HAP-1 (cell line): ENCODE data around the gene DPP10.

Experiments used
- DNase-seq, 2 experiments: peaks; one replicate each; pipeline ENCODE4 v3.0.0-alpha.2; 2016 to 2020; ENCODE audit warnings: low spot score in 2 of 2
- H3K27me3 ChIP-seq: fragments of 250-450 bp; sonication (Bioruptor Pico); 2 replicates; pipeline ENCODE4 v1.5.1; 2020; ENCODE audit warnings: low read depth, mild to moderate bottlenecking, moderate library complexity
- H3K36me3 ChIP-seq: fragments of 250-450 bp; sonication (Bioruptor Pico); replicated peaks from 2 replicates; pipeline ENCODE4 v1.5.1; 2020; ENCODE audit warnings: mild to moderate bottlenecking
- H3K4me1 ChIP-seq: fragments of 250-450 bp; sonication (Bioruptor Pico); 2 replicates; pipeline ENCODE4 v1.5.1; 2020; ENCODE audit warnings: mild to moderate bottlenecking
- H3K4me3 ChIP-seq: fragments of 250-450 bp; sonication (Bioruptor Pico); 2 replicates; pipeline ENCODE4 v1.5.1; 2020; ENCODE audit warnings: mild to moderate bottlenecking, moderate library complexity
- H3K9me3 ChIP-seq: fragments of 250-450 bp; sonication (Bioruptor Pico); 2 replicates; pipeline ENCODE4 v1.5.1; 2020; ENCODE audit warnings: mild to moderate bottlenecking, moderate library complexity
- in situ Hi-C: fragments of 300-500 bp; cut with MboI; formaldehyde crosslinking; loops from 3 replicates; pipeline ENCODE4 v1.14.3; 2020; ENCODE audit warnings: low sequenced_read_pairs, inconsistent platforms, mixed read lengths

DPP10 gene

GRCh38 chr2:115654362-115654761 is 1211.9 kb downstream of the DPP10 start:
- H3K36me3 ChIP-seq: no peaks in the 10 kb centered on the region
- H3K4me3 ChIP-seq: no peak overlapping the region
- DNase-seq: no peak
- in situ Hi-C loops: no loop called here
- H3K27me3 ChIP-seq: no peaks in the 10 kb centered on the region
- no peaks in the 10 kb centered on the region for H3K9me3 ChIP-seq
- no peaks in the 10 kb centered on the region for H3K4me1 ChIP-seq

GRCh38 chr2:115678129-115678528 is 1235.7 kb downstream of the DPP10 start:
- H3K36me3 ChIP-seq: no peaks in the 10 kb centered on the region; the same call in 1 of the 2 replicates
- in situ Hi-C loops: no loop called here

GRCh38 chr2:115684345-115684744 is 1241.9 kb downstream of the DPP10 start:
- Histone ChIP-seq H3K36me3 (no peaks in the 10 kb centered on the region), H3K4me3 (no peak overlapping the region), H3K27me3 (no peaks in the 10 kb centered on the region), H3K4me1 (peaks cover 2% of the 10 kb centered on the region; the same call in 1 of the 2 replicates), H3K9me3 (no peaks in the 10 kb centered on the region)
- DNase-seq: no peak
- in situ Hi-C loops: no loop called here

More at GRCh38 chr2:115678129-115678528, 1235.7 kb downstream of the DPP10 start:
- Histone ChIP-seq H3K9me3 (peaks cover 4% of the 10 kb centered on the region; the same call in 1 of the 2 replicates), H3K27me3 (no peaks in the 10 kb centered on the region), H3K4me3 (no peak overlapping the region), H3K4me1 (no peaks in the 10 kb centered on the region)
- DNase-seq: no peak

- no peak overlapping the region for H3K4me3 ChIP-seq
- H3K4me1 ChIP-seq: peaks cover 10% of the 10 kb centered on the region
- no peak for DNase-seq
- H3K9me3 ChIP-seq: no peaks in the 10 kb centered on the region
- no peaks in the 10 kb centered on the region for H3K36me3 ChIP-seq
- in situ Hi-C loops: no loop called here
- no peaks in the 10 kb centered on the region for H3K27me3 ChIP-seq
These were observed 1249.0 kb downstream of the DPP10 start for GRCh38 chr2:115691409-115691808.

GRCh38 chr2:115694651-115695050 is 1252.2 kb downstream of the DPP10 start:
- no peaks in the 10 kb centered on the region for H3K36me3 ChIP-seq
- no peaks in the 10 kb centered on the region for H3K27me3 ChIP-seq
- H3K4me3 ChIP-seq: no peak overlapping the region
- DNase-seq: peak; percentile 79 to 85
- in situ Hi-C loops: no loop called here
- peaks cover 10% of the 10 kb centered on the region for H3K4me1 ChIP-seq
- H3K9me3 ChIP-seq: no peaks in the 10 kb centered on the region

GRCh38 chr2:115733190-115733775 is 1290.8 kb downstream of the DPP10 start:
- in situ Hi-C loops: no loop called here
- H3K4me1 ChIP-seq: peaks cover 29% of the 10 kb centered on the region
- no peaks in the 10 kb centered on the region for H3K9me3 ChIP-seq
- no peaks in the 10 kb centered on the region for H3K27me3 ChIP-seq
- peak; percentile 75 to 98 for DNase-seq
- no peak overlapping the region for H3K4me3 ChIP-seq
- no peaks in the 10 kb centered on the region; the same call in 1 of the 2 replicates for H3K36me3 ChIP-seq

GRCh38 chr2:115738111-115738510 is 1295.7 kb downstream of the DPP10 start:
- H3K27me3 ChIP-seq: no peaks in the 10 kb centered on the region
- H3K9me3 ChIP-seq: no peaks in the 10 kb centered on the region
- H3K36me3 ChIP-seq: no peaks in the 10 kb centered on the region; the same call in 1 of the 2 replicates
- in situ Hi-C loops: no loop called here
- DNase-seq: no peak
- no peak overlapping the region for H3K4me3 ChIP-seq
- H3K4me1 ChIP-seq: peaks cover 12% of the 10 kb centered on the region

GRCh38 chr2:115739574-115739973 is 1297.1 kb downstream of the DPP10 start:
- DNase-seq: peak in 1 of 2 experiments; percentile 25
- Histone ChIP-seq H3K36me3 (no peaks in the 10 kb centered on the region; the same call in 1 of the 2 replicates), H3K4me3 (no peak overlapping the region), H3K4me1 (peaks cover 4% of the 10 kb centered on the region), H3K27me3 (no peaks in the 10 kb centered on the region), H3K9me3 (no peaks in the 10 kb centered on the region)
- in situ Hi-C loops: no loop called here

GRCh38 chr2:115746151-115746550 is 1303.7 kb downstream of the DPP10 start:
- DNase-seq: no peak
- H3K36me3 ChIP-seq: no peaks in the 10 kb centered on the region
- H3K27me3 ChIP-seq: no peaks in the 10 kb centered on the region
- H3K4me3 ChIP-seq: no peak overlapping the region
- no peaks in the 10 kb centered on the region; the same call in 1 of the 2 replicates for H3K4me1 ChIP-seq
- in situ Hi-C loops: no loop called here
- no peaks in the 10 kb centered on the region for H3K9me3 ChIP-seq

- DNase-seq: no peak
- in situ Hi-C loops: no loop called here
- no peaks in the 10 kb centered on the region for H3K4me1 ChIP-seq
- H3K4me3 ChIP-seq: no peak overlapping the region
- H3K36me3 ChIP-seq: no peaks in the 10 kb centered on the region
- no peaks in the 10 kb centered on the region for H3K9me3 ChIP-seq
- no peaks in the 10 kb centered on the region for H3K27me3 ChIP-seq
These were observed 1314.8 kb downstream of the DPP10 start for GRCh38 chr2:115757286-115757685.

- peak; percentile 27 to 62 for DNase-seq
- Histone ChIP-seq H3K27me3 (no peaks in the 10 kb centered on the region), H3K4me1 (peaks cover 10% of the 10 kb centered on the region), H3K4me3 (no peak overlapping the region), H3K36me3 (no peaks in the 10 kb centered on the region), H3K9me3 (no peaks in the 10 kb centered on the region)
- in situ Hi-C loops: no loop called here
These were observed 1321.2 kb downstream of the DPP10 start for GRCh38 chr2:115763601-115764000.

- H3K27me3 ChIP-seq: no peaks in the 10 kb centered on the region
- H3K4me3 ChIP-seq: no peak overlapping the region
- H3K36me3 ChIP-seq: no peaks in the 10 kb centered on the region
- peaks cover 6% of the 10 kb centered on the region for H3K4me1 ChIP-seq
- DNase-seq: no peak
- in situ Hi-C loops: no loop called here
- H3K9me3 ChIP-seq: no peaks in the 10 kb centered on the region
These were observed 1329.1 kb downstream of the DPP10 start for GRCh38 chr2:115771516-115771915.

GRCh38 chr2:115774361-115774760 is 1331.9 kb downstream of the DPP10 start:
- in situ Hi-C loops: no loop called here
- Histone ChIP-seq H3K9me3 (no peaks in the 10 kb centered on the region), H3K4me3 (no peak overlapping the region), H3K27me3 (no peaks in the 10 kb centered on the region), H3K4me1 (peaks cover 10% of the 10 kb centered on the region), H3K36me3 (no peaks in the 10 kb centered on the region)
- DNase-seq: peak in 1 of 2 experiments; percentile 85

GRCh38 chr2:115779085-115779632 is 1336.7 kb downstream of the DPP10 start:
- Histone ChIP-seq H3K9me3 (no peaks in the 10 kb centered on the region), H3K4me3 (no peak overlapping the region), H3K36me3 (no peaks in the 10 kb centered on the region), H3K27me3 (no peaks in the 10 kb centered on the region), H3K4me1 (peaks cover 9% of the 10 kb centered on the region)
- DNase-seq: no peak
- in situ Hi-C loops: no loop called here
